Esophagus muscularis mucosa (tissue), 3 donors: ENCODE measurements around the gene RERE.

Experiments
- POLR2A ChIP-seq: fragments of 450-650 bp; IDR thresholded peaks from one replicate; pipeline ENCODE4 v1.6.1; 2017; ENCODE audit warnings: antibody characterized with exemption, moderate library complexity, mild to moderate bottlenecking, low read depth
- TF ChIP-seq, protein P1 (sequence below), 3 experiments: fragments of 200-600 bp in 2 of 3; fragments of 450-650 bp in 1 of 3; sonication (generic) in 2 of 3; IDR thresholded peaks; one replicate each; pipeline ENCODE4 v1.5.1; 2017 to 2019; ENCODE audit warnings: antibody characterized with exemption in 3 of 3, mild to moderate bottlenecking in 2 of 3, moderate library complexity in 1 of 3

GRCh38 chr1:8348047-8348776 lies 469.2 kb downstream of the RERE start:
- TF ChIP-seq, protein P1, sequence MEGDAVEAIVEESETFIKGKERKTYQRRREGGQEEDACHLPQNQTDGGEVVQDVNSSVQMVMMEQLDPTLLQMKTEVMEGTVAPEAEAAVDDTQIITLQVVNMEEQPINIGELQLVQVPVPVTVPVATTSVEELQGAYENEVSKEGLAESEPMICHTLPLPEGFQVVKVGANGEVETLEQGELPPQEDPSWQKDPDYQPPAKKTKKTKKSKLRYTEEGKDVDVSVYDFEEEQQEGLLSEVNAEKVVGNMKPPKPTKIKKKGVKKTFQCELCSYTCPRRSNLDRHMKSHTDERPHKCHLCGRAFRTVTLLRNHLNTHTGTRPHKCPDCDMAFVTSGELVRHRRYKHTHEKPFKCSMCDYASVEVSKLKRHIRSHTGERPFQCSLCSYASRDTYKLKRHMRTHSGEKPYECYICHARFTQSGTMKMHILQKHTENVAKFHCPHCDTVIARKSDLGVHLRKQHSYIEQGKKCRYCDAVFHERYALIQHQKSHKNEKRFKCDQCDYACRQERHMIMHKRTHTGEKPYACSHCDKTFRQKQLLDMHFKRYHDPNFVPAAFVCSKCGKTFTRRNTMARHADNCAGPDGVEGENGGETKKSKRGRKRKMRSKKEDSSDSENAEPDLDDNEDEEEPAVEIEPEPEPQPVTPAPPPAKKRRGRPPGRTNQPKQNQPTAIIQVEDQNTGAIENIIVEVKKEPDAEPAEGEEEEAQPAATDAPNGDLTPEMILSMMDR (IDR thresholded peaks at IDR 0.05): no peak
- no peak for TF ChIP-seq POLR2A
